Hepatocyte (in vitro differentiated cells): Measurements from ENCODE around the gene PSMB1. TPM values are rescaled to one million over a fixed set of nuclear protein-coding genes. Genes with fewer than 3 reads are reported as not detected.
A peak's percentile ranks its signal among the peaks of the same experiment; 100 is the strongest.

Source experiments
- DNase-seq: peaks from one replicate; pipeline ENCODE4 v3.0.0-alpha.2; 2016; ENCODE audit warnings: low spot score
- H2AFZ ChIP-seq: fragments of 200-600 bp; sonication (generic); 2 replicates; pipeline ENCODE4 v1.6.0; 2016; ENCODE audit warnings: antibody characterized with exemption, mild to moderate bottlenecking
- H3K27ac ChIP-seq: fragments of 200-600 bp; sonication (generic); 2 replicates; pipeline ENCODE4 v1.5.1; 2016; ENCODE audit warnings: mild to moderate bottlenecking
- H3K27me3 ChIP-seq: fragments of 200-600 bp; sonication (generic); 2 replicates; pipeline ENCODE4 v1.6.1; 2016
- H3K36me3 ChIP-seq: fragments of 200-600 bp; sonication (generic); replicated peaks from 2 replicates; pipeline ENCODE4 v1.5.1; 2016; ENCODE audit warnings: low read depth; ENCODE audit not compliant: insufficient read depth
- H3K4me1 ChIP-seq: fragments of 200-600 bp; sonication (generic); 2 replicates; pipeline ENCODE4 v1.5.1; 2016; ENCODE audit warnings: mild to moderate bottlenecking, moderate library complexity; ENCODE audit not compliant: insufficient read depth
- H3K4me2 ChIP-seq: fragments of 200-600 bp; sonication (generic); 2 replicates; pipeline ENCODE4 v1.6.0; 2016
- H3K4me3 ChIP-seq: fragments of 200-600 bp; sonication (generic); 2 replicates; pipeline ENCODE4 v1.5.1; 2016; ENCODE audit warnings: mild to moderate bottlenecking
- H3K79me2 ChIP-seq: fragments of 200-600 bp; sonication (generic); 2 replicates; pipeline ENCODE4 v1.6.0; 2017; ENCODE audit warnings: mild to moderate bottlenecking
- H3K9me2 ChIP-seq: fragments of 200-600 bp; sonication (generic); replicated peaks from 2 replicates; pipeline ENCODE4 v1.6.0; 2017; ENCODE audit warnings: mild to moderate bottlenecking; ENCODE audit not compliant: insufficient read depth
- H3K9me3 ChIP-seq: fragments of 200-600 bp; sonication (generic); 2 replicates; pipeline ENCODE4 v1.5.1; 2016; ENCODE audit warnings: low read depth, mild to moderate bottlenecking
- H4K20me1 ChIP-seq: fragments of 200-600 bp; sonication (generic); 2 replicates; pipeline ENCODE4 v1.6.0; 2016; ENCODE audit warnings: mild to moderate bottlenecking; ENCODE audit not compliant: insufficient read depth, poor library complexity, severe bottlenecking
- CTCF ChIP-seq: fragments of 200-600 bp; sonication (generic); IDR thresholded peaks from 2 replicates; pipeline ENCODE4 v1.5.1; 2016; ENCODE audit warnings: antibody characterized with exemption, mild to moderate bottlenecking; ENCODE audit not compliant: poor library complexity
- EZH2 ChIP-seq: fragments of 200-600 bp; sonication (generic); IDR thresholded peaks from 2 replicates; pipeline ENCODE4 v1.6.1; 2016; ENCODE audit warnings: antibody characterized with exemption, mild to moderate bottlenecking, borderline replicate concordance
- EZH2phosphoT487 ChIP-seq: fragments of 200-600 bp; sonication (generic); IDR thresholded peaks from one replicate; pipeline ENCODE4 v1.6.1; 2018; ENCODE audit warnings: antibody characterized with exemption, mild to moderate bottlenecking, low read depth, moderate library complexity; ENCODE audit not compliant: unreplicated experiment, severe bottlenecking
- WGBS: methylation state at CpG from one replicate; pipeline ENCODE4 v1.1.6; 2016; ENCODE audit warnings: low lambda C conversion rate; ENCODE audit errors: missing lambda C conversion rate; 5-methylcytosine and 5-hydroxymethylcytosine counted together
- polyA plus RNA-seq: library from polyadenylated mRNA; unstranded; fragments of >200 nt; fragmentation: Nextera tagmentation; extraction: Ambion mirVana; gene quantifications from 2 replicates; pipeline ENCODE4 v1.2.1, GENCODE V29; 2016
- total RNA-seq: library from RNA; depleted of rRNA; stranded (reverse); fragments of >200 nt; gene quantifications from 2 replicates; pipeline ENCODE4 v1.2.3, GENCODE V29; 2014

The PSMB1 gene
- total and polyA plus RNA-seq, 2 experiments from 2014 or later, result 261 to 398 TPM

GRCh38 chr6:170564936-170565530 lies 11.9 kb upstream of the PSMB1 start:
- TF ChIP-seq CTCF (no peak), EZH2 (no peak), EZH2phosphoT487 (no peak)
- 96% methylated on average over 8 of the region's 8 CpGs for WGBS
- no peaks in the 10 kb centered on the region for H3K36me3 ChIP-seq

GRCh38 chr6:170561555-170561954 lies 8.4 kb upstream of the PSMB1 start:
- no peak for TF ChIP-seq EZH2
- no peak for TF ChIP-seq CTCF
- TF ChIP-seq EZH2phosphoT487, result no peak
- H3K4me2 ChIP-seq, result no peak overlapping the region
- H3K9me2 ChIP-seq, result no peaks in the 10 kb centered on the region
- no peak overlapping the region for H3K4me3 ChIP-seq
- H3K4me1 ChIP-seq, result no peaks in the 10 kb centered on the region
- peaks cover 42% of the 10 kb centered on the region for H3K79me2 ChIP-seq
- no peak for DNase-seq
- WGBS, result 92% methylated on average over 4 of the region's 4 CpGs
- no peaks in the 10 kb centered on the region for H3K9me3 ChIP-seq
- no peak overlapping the region for H2AFZ ChIP-seq
- no peaks in the 10 kb centered on the region for H3K27me3 ChIP-seq
- no peak overlapping the region for H3K27ac ChIP-seq
- no peaks in the 10 kb centered on the region for H4K20me1 ChIP-seq
- H3K36me3 ChIP-seq, result no peaks in the 10 kb centered on the region

More at GRCh38 chr6:170564936-170565530, 11.9 kb upstream of the PSMB1 start:
- H3K4me2 ChIP-seq, result no peak overlapping the region
- H3K9me2 ChIP-seq, result no peaks in the 10 kb centered on the region
- no peak overlapping the region for H2AFZ ChIP-seq
- H4K20me1 ChIP-seq, result no peaks in the 10 kb centered on the region
- H3K79me2 ChIP-seq, result peaks cover 21% of the 10 kb centered on the region
- DNase-seq, result no peak
- H3K27me3 ChIP-seq, result no peaks in the 10 kb centered on the region
- no peak overlapping the region for H3K27ac ChIP-seq
- H3K4me3 ChIP-seq, result no peak overlapping the region
- H3K4me1 ChIP-seq, result no peaks in the 10 kb centered on the region
- H3K9me3 ChIP-seq, result no peaks in the 10 kb centered on the region

- H3K4me1 ChIP-seq, result peaks cover 22% of the 10 kb centered on the region
- H3K27me3 ChIP-seq, result no peaks in the 10 kb centered on the region
- no peak overlapping the region for H3K27ac ChIP-seq
- H3K9me2 ChIP-seq, result no peaks in the 10 kb centered on the region
- TF ChIP-seq EZH2phosphoT487, result no peak
- TF ChIP-seq EZH2, result no peak
- TF ChIP-seq CTCF, result no peak
- no peaks in the 10 kb centered on the region for H3K9me3 ChIP-seq
- peak overlapping the region; percentile 48 for H3K4me3 ChIP-seq
- peak overlapping the region; percentile 90 for H3K4me2 ChIP-seq
- H3K79me2 ChIP-seq, result peaks cover 72% of the 10 kb centered on the region
- DNase-seq, result no peak
- peaks cover 24% of the 10 kb centered on the region for H4K20me1 ChIP-seq
- H2AFZ ChIP-seq, result no peak overlapping the region
- no peaks in the 10 kb centered on the region for H3K36me3 ChIP-seq
- 75% methylated on average over 3 of the region's 3 CpGs for WGBS
These were observed 2.2 kb upstream of the PSMB1 start for GRCh38 chr6:170555305-170555704.

- H3K9me3 ChIP-seq, result no peaks in the 10 kb centered on the region
- no peak for DNase-seq
- 3% methylated on average over 7 of the region's 7 CpGs for whole genome bisulfite sequencing
- peak overlapping the region; percentile 78 for H3K27ac ChIP-seq
- H4K20me1 ChIP-seq, result peaks cover 29% of the 10 kb centered on the region
- TF ChIP-seq EZH2 (no peak), EZH2phosphoT487 (no peak), CTCF (no peak)
- H3K4me2 ChIP-seq, result peak overlapping the region; percentile 90
- H3K36me3 ChIP-seq, result no peaks in the 10 kb centered on the region
- H2AFZ ChIP-seq, result peak overlapping the region; percentile 7
- H3K79me2 ChIP-seq, result peaks cover 72% of the 10 kb centered on the region
- no peaks in the 10 kb centered on the region for H3K27me3 ChIP-seq
- no peaks in the 10 kb centered on the region for H3K9me2 ChIP-seq
- H3K4me1 ChIP-seq, result peaks cover 22% of the 10 kb centered on the region
- peak overlapping the region; percentile 48 for H3K4me3 ChIP-seq
These were observed 1.7 kb upstream of the PSMB1 start for GRCh38 chr6:170554796-170555137.
